GM13977 (cell line): ENCODE data around the gene PSMB7.

Experiments used
- DNase-seq: peaks from one replicate; pipeline ENCODE4 v3.0.0; 2012; ENCODE audit warnings: low spot score
- in situ Hi-C: fragments of 300-500 bp; cut with MboI; formaldehyde crosslinking; loops from one replicate; pipeline ENCODE4 v1.12.0; 2022; ENCODE audit warnings: low sequenced_read_pairs, low pct_unique_long_range_greater_than_20kb, mixed read lengths, inconsistent platforms; ENCODE audit not compliant: unreplicated experiment
- TF ChIP-seq, protein P1 (sequence below): IDR thresholded peaks from 2 replicates; pipeline ENCODE4 v1.5.1; 2012; ENCODE audit warnings: mild to moderate bottlenecking, control low read depth; ENCODE audit not compliant: insufficient read depth; ENCODE audit errors: extremely low read depth, missing control alignments

Gene PSMB7

DNA sequence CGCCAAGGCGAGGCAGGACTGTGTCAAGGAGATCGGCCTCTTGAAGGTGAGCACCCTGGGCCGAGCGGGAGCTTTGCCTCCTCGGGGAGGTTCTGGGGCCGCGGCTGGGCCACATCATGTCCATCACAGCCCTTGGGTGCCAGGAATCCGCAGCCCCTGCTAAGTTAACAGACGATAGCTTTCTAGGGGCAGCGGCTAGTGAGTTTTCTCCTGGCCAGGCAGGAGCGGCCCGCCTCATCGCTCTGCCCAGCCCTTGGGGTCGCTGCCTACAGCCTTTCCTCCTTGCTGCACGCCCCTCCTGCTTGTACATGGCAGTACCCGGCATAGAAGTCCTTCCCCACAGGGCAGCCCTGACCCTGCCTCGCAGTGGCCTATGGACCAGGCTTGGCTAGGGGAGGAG lies 101.3 kb downstream of the PSMB7 start:
- in situ Hi-C loops = no loop called here

DNA sequence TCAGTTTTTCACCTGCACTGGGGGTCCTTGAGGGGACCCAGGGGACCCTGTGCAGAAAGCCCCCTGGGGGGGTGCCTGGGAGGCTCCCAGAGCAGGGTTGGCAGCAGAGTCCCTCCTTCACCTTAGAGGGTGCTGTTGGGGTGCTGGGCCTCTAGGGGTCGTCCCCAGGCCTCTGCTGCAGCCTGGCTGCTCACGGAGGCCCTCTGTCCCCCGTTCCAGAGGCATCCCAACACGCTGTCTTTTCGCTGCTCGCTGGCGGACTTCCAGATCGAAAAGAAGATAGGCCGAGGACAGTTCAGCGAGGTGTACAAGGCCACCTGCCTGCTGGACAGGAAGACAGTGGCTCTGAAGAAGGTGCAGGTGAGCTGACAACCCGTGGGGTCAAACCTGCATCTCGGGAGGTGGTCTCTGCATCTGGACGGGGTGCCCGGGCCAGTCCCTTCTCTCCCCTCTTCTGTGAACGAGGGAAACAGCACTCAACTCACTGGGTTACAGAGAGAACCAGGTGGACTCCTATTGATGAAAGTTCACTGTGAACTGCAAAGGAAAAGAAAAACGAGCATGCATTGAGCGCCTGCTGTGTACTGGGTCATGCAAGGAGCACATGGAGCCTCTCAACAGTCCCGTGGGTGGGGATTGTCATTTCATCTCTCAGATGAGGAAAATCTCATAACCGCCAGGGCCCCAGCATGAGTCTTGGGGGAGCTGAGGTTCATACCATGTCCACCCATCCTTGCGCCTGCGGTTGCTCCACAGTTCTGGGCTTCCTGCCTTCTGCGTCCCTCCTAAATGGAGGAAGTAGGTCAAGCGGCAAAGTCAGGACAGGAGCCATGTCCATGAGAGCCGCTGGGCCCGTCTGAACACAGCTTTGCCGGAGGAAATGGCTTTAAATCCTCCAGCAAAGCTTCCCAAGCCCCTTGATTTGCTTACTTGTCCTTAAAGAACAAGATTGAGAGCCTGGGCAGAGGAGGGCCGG lies 102.7 kb downstream of the PSMB7 start:
- TF ChIP-seq, protein P1, sequence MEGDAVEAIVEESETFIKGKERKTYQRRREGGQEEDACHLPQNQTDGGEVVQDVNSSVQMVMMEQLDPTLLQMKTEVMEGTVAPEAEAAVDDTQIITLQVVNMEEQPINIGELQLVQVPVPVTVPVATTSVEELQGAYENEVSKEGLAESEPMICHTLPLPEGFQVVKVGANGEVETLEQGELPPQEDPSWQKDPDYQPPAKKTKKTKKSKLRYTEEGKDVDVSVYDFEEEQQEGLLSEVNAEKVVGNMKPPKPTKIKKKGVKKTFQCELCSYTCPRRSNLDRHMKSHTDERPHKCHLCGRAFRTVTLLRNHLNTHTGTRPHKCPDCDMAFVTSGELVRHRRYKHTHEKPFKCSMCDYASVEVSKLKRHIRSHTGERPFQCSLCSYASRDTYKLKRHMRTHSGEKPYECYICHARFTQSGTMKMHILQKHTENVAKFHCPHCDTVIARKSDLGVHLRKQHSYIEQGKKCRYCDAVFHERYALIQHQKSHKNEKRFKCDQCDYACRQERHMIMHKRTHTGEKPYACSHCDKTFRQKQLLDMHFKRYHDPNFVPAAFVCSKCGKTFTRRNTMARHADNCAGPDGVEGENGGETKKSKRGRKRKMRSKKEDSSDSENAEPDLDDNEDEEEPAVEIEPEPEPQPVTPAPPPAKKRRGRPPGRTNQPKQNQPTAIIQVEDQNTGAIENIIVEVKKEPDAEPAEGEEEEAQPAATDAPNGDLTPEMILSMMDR = no peak
- no peak for DNase-seq
- in situ Hi-C loops = no loop called here

More for the DNA sequence above, 101.3 kb downstream of the PSMB7 start:
- TF ChIP-seq, protein P1 = no peak
- DNase-seq = no peak

DNA sequence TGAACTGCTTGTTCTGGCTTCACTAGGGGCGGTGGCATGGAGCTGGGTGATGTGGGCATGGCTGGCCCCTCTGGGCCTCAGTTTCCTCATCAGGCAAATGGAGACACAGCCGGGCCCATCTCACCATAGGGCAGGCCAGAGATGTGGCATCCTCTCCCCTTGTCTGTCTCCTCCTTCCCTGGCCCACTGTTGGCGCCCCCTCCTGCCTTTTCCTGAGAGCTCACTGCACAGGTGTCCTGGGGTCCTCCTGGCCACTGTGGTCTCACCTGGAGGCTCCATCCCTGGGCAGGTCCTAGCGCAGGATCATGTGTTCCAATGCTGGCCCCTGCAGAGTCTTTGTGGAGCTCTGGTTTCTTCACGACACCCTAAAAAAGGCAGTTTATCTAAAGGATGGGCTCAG lies 104.0 kb downstream of the PSMB7 start:
- TF ChIP-seq, protein P1 = peak; percentile 28
- in situ Hi-C loops = no loop called here
- no peak for DNase-seq

DNA sequence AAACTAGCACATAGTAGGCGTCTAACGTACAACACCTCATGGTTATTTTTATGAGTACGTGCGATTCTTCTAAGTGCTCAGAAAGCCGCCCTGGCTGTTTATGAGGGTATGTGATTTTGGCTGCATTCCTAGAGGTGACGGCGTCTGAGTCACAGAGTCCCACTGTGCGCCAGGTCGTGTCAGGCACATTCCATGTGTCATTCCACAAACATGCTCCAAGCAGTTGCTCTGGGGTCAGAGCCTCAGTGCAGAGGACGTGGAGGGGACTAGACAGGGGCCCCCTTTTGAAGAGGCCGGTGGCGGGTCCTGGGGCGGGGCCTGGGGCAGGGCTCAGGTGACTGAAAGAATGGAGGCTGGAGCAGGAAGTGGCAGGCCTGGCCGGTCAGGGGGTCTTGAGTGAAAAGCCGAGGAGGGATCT lies 105.6 kb downstream of the PSMB7 start:
- TF ChIP-seq, protein P1 = no peak
- in situ Hi-C loops = no loop called here
- no peak for DNase-seq

DNA sequence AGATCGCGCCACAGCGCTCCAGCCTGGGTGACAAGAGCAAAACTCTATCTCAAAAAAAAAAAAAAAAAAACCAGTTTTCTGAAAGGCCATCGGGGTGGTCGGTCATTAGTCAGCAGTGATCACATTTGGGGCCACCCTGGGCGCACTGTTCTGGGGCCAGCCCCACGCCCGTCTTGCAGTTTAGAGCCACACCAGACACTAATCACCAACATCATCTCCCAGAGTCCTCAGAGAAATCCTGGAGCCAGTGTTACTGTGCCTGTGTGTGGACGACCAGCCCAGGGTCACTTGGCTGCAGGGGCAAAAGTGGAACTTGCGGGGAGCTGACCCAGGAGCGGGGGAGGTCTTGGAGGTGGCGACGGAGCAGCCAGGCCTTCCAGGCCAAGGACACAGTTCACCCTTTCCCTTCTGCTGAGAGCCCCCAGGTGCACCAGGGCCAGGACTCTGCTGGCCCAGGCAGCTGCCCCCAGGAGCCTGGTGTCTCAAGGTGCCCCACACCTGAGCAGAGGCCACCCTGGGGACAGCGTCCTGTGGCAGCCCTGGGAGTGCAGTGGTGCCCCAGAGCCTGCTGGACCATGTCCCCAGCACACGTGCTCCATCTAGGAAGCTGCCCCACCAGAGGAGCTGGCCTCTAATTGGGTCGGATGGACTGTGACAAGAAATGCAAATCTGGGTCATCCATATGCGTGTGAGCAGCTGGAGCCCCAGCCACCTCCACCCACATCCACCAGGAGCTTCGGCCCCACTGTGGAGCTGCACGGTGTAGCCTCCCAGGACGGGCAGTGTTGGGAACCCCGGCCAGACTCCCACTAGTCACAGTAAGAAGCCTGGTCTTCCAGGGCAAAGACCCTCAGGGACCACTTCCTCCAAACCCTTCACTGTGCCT lies 106.4 kb downstream of the PSMB7 start:
- no peak for DNase-seq
- in situ Hi-C loops = no loop called here
- TF ChIP-seq, protein P1 = no peak

DNA sequence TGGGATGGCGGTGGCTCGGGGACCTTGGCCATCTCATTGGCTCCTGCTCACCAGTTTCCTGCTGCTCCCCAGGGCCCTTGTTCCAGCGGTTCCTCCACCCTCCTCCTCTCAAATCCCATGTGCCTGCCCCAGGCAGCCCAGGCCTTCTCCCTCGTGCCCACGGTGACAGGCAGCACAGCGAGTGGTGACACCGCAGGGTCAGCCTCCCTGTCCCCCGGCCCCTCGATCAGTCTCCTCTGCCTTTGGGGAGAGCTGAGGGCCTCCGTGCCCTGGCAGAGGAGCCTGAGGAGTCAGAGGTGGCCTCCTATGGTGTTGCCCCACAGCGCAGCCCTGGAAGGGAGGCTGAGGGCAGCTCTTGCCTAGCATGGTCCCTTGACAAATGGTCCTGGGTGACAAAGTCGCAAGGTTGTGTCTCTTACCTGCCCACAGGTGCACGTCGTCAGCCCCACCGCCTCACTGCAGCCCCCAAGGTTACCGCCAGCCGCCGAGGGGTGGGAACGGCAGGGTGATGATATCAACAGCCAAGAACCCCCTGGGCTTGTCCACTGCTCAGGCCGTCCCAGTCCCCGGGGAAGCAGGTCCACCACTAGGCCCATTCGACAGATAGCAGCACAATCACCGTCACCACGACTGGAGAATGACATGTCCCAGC lies 107.7 kb downstream of the PSMB7 start:
- in situ Hi-C loops = no loop called here
- DNase-seq = no peak
- TF ChIP-seq, protein P1 = no peak
